NOMO-1 treated with dmso at 0.1 percent for 144 hours (cell line): ENCODE results near the gene NRG3.
"Not testable (repeated sequence)": the region's sequence is repeated elsewhere in the genome, so short reads cannot be mapped to it uniquely, and the experiment has no call there.

Source experiments
- DNase-seq: peaks from one replicate; lab custom pipeline; 2025; ENCODE audit not compliant: unreplicated experiment; lab: John Stamatoyannopoulos, UW

NRG3 gene

DNA sequence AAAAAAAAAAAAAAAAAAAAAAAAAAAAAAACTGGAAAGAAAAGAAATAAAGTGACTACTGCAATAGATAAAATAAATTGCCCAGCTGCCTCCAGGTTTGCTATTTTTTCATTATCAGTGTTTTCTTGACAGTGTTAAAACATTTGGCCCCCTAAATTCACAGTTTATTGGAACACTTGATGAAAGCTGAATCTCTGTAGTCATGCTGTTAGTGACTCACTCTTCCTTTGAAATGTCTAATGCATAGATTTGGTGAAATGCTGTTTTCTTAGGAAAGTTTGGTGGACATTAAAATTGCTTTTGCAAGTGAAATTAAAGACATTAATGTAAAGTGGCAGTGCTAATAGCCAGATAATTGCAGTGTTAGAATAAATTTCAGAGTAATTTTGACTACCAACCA, 785.2 kb downstream of the NRG3 start:
- no peak for DNase-seq

DNA sequence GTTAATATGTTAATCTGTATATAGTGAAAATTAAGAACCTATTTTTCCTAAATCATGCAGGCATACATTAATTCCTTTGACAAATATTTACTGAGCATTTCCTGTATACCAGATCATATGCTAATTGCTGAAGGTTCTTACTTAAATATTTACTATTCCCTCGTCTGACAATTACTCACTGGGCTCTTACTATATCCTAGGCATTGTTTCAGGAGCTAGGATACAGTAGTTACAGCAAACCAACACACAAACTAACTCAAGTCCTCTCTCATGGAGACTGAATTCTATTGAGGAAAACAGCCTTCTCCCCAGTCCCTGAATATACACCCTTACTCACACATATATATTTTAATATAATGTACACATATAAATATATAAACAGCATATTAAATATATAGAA, 786.0 kb downstream of the NRG3 start:
- no peak for DNase-seq

DNA sequence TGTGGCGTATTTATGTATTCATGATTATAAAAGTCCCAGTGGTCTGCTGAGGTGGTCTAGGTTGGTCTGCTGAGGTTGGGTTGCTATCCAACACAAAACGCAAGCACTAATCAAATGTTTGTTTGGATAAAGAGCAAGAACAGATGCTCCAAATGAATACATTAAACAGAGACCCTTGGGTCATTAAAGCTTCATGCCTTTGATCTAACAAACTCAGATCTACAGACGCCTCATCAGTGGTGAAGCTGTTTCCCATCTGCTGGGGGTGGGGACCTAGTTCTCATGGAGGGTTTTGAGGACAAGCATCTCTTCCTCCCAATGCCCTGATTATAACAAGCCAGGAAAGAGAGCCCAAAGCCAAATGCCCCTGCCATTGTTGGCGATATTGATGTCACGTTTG, 786.7 kb downstream of the NRG3 start:
- no peak for DNase-seq

DNA sequence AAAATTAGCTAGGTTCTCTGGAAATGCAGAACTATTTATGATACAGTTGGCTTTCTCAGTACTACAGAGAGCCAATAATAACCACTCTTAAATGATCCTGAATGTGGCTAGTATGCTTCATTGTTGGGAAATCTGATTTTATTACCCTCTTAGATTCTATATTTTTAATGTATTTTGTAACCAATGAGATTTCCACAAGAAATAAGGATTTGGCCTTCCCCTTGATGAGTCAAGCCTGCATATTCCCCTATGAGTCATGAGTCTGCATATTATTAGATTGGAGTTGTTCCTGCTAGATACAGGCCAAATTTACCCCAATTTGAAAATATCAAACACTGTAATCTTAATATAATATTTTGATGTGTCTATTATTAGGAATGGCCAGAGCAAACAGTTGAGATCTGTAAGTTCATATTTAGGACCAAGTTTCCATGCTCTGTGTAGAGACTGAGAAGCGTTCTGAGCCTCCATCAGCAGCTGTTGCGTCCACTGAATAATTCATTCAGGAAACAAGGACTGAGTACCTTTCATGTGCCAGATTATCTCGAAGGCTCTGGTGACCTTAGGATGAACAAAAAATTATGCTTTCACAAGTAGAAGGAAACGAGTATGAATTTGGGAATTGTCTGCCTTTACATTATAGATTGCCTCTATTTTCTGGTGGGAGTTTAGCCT, 793.4 kb downstream of the NRG3 start:
- DNase-seq: no peak

DNA sequence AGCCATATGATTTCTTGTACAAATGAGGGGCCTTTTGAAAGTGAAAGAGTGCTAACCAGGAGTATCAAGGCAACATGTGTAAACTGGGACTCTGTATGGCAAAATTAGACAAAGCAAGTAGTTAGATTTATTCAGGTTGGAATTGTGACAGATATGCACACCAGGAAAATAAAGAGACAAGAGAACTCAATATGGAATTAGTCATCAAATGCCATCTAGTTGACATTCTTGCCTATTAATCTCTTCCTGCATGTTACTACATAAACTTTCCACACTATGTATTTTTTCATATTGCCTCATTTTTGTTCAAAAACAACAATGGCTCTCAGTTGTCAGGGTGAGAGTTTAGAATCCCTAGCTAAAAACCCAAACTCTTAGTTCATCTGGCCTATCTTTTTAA, 799.0 kb downstream of the NRG3 start:
- DNase-seq: no peak

DNA sequence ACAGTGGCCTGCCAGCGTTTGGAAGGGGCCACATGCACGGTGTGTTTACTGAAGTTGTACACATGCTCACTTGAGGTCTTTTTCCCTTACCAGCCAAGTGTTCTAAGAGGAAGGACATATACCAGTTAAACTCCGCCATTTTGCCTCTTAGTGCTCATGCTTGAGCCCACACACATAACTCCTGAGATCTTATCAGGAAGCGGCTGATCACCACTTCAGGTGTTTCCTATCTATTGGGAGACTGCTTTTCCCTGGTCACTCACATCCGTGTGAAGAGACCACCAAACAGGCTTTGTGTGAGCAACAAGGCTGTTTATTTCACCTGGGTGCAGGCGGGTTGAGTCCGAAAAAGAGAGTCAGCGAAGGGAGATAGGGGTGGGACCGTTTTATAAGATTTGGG, 802.9 kb downstream of the NRG3 start:
- not testable (repeated sequence) for DNase-seq

DNA sequence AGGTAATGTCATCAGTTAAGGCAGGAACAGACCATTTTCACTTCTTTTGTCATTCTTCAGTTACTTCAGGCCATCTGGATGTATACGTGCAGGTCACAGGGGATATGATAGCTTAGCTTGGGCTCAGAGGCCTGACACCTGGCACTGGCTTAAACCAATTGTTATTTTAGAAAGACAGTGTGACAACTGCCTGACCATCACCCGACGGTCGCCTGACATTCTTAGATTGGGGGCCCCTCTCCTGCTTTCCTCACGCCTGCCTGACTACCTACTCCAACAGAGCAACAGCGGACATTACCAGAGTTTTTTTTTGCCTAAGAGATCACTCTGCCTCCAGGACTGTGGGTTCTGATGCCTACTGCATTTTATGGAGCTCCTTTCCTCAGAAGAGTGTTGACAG, 803.5 kb downstream of the NRG3 start:
- not testable (repeated sequence) for DNase-seq

DNA sequence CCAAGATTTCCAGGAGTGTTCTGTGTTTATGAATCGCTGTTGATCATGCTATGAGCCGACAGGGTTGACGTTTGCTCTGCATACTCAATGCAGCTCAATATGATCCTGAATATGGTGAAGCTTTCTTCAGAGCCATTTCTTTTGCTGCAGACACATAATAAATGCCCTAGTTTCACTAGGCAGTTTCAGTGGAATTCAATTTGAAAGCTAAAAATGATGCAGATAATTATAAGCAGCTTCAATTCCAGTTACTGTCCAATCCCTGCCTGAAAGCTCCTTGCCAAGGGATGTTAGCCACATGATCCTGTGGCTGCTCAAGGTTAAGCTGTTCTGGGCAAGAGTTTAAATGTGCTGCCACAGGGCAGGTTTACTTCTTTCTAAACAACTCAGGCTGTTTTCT, 805.6 kb downstream of the NRG3 start:
- DNase-seq: no peak

DNA sequence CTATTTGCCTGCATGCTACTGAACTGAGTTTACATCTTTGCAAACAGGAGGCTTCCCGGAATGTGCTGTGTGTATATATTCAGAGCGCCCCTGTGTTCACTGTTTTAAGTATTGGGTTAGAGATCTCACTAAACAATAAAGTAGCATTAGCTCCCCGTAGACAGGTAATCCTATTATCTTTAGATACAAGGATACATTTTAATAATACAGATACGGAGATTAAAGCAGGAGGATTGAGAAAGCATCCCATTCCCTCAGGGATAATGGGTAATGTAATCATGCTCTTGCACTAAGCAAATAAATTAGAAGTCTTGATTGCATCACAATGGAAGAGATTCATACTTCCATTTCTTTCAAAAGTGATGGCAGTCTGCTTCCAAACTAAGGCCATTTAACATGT, 809.0 kb downstream of the NRG3 start:
- DNase-seq: no peak

DNA sequence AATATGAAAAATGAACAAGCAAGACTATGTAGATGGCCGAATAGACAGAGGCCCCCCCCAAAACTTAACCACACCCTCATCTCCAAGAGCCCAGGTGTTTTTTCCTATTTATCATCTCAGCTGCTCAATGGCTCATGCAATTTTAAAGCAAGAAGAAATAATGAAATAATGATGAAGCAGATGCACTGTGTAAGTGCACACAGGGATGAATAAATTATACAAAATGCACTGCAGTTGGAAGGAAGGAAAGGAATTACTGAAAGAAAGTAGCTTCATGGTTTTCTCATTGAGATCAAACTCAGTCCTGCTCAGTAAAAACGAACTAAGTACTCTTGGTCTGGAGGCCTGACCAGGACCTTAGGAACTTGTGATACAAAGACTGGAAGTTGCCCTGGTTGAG, 810.1 kb downstream of the NRG3 start:
- no peak for DNase-seq

DNA sequence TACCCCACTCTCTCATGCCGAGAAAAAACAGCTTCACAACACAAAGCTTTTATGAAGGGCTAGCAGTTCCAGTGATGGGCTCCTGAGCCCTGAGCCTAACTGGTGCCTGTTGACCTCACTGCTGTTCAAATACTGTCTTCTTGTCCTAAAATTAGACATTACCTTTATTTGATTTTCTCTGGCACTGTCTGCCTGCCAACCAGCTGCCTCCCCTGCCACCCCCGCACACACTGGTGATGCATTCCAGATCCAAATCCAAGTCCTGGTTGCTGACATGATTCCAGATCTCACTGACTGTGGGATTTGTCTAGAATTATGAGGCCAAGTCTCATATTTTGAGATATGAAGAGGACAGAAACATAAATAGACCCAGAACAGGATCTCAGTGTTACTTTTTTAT, 816.2 kb downstream of the NRG3 start:
- no peak for DNase-seq

DNA sequence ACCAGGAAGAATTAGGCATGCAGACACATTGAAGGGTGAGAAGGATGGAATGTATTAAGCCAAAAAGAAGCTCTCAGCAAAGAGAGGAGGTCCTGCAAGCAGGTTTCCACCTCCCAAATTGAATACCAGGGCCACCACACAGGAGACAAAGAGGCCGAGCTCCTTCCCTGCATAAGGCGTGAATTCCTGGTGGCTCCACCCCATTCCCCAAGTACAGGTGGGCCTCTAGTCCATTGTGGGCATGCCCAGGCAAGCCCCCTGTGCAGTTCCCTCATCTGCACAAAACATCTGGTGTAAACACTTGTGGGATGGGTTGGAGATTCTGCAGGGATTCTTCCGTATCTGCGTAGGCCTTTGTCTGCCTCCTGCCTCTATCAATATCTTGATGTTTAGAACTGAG, 817.5 kb downstream of the NRG3 start:
- no peak for DNase-seq

DNA sequence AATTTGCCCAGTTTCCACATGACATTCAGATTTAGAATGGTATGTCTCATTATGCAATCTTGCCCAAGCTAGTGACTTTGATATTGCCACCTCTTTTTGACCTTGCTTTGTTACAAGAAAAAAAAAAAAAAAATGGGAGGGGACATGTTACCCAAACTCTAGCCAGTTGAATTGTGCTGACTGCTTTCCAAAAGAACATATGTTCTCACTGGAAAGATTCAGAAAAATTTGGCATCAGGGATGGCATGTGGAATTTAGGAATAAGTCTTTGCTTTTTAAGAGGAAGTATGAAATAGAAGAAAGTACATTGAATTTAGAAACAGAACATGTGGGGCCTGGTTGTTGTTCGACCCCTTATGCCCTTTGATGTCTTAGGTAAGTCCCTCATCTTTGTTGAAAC, 846.8 kb downstream of the NRG3 start:
- DNase-seq: no peak

DNA sequence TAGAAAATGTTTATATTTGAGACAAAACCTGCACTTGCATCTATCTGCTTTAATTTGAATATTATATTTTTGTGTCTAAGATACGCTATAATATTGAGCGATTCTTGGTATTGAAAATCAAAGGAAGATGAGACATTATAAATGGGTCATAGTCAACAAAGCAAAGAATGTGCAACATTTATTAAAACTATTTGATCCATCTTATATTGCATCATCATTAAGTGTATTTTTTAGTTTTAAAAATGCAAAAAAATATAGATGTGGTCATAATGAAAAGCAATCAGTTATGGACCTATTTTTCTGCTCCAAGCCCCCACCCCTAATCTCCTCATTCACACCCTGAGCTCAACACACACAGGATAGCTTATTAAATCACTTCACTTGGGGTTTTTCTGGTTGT, 847.3 kb downstream of the NRG3 start:
- no peak for DNase-seq

DNA sequence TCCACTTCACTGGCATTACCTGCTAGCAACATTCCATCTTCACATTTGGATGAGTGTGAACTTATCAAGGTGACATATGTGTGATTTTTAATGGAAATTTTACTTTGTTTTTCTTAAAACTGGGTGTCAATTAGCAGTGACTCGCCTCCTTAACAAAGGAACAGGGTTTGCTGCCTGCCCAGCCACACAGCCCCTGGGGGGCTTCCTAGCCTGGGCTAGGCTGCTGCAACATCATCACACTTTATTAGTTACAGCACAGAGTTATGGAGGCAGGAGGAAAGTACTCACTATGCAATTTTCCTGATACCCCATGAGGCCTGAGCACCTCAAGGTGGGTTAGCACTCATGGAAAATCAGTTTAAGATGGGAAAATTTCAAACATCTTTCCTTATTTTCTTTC, 861.3 kb downstream of the NRG3 start:
- DNase-seq: no peak

DNA sequence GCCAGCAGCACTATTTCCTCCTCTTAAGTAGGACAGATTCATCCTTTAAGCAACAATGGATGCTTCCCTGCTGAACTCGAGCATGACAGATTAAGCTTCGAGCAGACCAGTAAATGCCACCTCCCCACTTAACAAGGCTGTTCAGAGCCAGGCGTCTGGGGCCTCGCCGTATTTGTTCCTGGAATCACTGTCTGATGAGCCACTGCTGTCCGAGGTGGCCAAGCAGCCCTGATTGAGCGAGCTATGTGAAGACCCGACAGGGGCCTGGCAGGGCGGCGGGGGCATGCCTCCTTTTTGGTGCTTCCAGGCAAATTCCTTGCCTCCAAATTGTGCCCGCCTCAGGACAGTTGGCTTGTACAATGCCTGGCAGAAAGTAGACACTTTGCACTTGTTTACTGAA, 862.6 kb downstream of the NRG3 start:
- DNase-seq: no peak

DNA sequence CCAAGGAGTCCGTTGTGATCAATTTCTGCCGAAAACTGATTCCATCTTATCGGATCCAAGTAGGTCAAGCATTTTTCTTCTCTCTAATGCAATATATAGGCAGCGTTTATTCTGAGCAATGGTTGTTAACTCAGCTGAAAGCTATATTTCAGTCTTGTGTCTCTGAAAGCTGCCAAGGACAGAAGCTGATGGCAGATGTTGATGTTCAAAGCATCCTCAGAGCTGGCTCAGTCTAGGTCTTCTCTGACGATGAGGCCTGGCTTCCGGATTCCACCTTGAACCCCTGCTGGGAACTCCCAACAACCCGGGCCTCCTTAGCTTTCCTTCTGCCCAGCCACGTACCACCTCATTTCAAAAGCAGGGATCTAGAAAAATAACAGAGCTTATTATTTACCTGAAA, 863.6 kb downstream of the NRG3 start:
- no peak for DNase-seq

DNA sequence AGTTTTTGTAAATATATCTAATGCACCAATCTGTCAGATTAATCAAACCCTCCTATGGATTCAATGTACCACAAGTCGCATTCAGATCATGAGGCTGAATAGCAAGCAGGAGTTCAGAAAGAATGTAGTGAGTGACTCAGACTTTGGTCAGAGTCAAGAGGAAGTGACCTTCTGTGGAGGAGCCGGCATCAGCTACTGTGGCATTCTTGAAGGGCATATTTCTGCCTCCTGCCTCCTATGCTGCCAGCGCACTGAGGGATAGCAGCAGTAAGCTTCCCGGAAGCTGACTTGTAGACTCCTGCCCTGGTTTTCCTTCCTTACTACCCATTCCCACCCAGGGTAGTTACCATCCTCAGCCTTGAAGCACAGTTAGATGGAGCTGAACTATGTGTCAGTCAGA, 867.5 kb downstream of the NRG3 start:
- DNase-seq: no peak

DNA sequence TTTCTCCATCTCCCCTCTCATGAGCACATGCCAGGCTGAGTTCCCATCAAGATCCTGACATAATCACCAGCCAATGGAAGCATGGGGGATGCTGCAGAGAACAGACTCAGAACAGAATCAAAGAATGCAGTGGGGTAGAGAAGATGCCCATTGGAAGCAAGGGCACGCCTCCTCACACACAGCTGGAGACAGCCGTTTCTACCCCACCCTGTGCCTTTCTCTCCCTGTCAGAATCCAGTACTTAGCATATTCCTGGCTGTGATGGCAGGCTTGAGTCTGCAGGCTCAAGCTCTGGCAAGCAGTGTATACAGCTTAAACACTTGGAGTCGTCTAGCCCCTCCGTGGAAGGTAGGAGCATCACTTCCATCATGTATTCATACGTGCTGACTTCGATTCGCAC, 867.9 kb downstream of the NRG3 start:
- no peak for DNase-seq

DNA sequence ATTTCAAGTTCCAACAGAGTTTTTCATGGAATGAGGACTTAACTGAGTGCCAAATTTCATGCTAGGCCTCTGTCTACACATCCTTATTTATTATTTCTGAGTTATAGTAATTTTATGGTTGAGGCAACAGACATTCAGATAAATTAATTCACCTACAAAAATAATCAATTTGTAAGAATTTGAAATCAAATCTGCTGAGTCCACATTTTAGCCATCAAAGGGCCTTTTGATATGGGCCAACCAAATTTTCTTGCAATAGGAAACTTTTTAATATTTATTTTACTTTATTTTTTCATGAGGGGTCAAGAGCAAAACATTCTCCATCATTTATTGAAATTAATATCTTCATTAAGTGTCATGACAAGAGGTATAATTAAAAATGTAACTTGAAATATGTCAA, 875.5 kb downstream of the NRG3 start:
- no peak for DNase-seq

DNA sequence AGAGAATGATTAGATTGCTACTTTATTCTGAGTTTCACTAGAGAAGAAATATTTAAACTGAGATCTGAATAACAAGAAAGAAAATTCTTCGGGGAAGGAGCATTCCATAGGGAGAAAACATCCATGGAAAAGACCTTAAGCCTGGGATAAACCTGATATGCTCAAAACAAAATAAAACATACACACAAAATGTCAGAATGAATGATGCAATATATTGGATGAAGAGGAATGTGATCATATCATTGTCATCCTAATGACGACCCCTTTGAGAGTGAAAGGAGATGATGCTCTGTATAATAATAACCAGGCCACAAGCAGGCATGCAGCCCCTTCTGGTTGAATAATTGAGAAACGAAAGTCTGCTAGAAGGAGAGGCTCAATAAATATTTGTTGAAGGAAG, 882.4 kb downstream of the NRG3 start:
- no peak for DNase-seq

DNA sequence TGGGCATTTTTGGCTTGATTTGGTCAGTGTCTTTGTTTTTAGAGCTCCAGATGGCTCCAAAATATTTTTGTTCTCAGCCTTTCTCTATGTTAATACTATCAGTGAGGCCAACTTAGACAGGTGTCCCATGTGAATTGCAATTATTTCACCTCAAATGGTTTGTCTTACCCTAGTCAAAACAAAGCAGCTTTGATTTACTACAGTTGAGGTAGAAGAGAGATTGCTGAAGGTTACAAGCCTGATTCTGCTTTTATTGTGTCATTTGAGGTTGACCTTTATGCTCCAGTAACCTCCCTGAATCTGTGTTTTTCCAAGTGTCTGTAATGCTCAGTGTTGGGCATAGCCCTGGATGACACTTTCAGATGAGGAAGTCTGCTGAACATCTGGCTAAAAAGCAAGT, 882.9 kb downstream of the NRG3 start:
- DNase-seq: no peak

DNA sequence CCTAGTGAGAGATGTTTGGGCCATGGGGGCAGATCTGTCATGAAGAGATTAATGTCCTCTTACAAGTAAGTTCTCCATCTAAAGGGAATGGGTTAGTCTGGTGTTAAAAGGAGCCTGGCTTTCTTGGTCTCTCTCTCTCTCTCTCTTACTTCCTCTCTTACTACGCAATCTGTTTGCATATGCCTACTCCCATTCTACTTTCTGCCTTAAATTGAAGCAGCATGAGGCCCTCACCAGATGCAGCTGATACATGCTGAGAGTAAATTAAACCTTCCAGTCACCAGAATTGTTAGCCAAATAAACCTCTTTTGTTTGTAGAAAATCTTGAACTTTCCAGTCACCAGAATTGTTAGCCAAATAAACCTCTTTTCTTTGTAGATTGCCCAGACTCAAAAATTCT, 884.1 kb downstream of the NRG3 start:
- DNase-seq: no peak

DNA sequence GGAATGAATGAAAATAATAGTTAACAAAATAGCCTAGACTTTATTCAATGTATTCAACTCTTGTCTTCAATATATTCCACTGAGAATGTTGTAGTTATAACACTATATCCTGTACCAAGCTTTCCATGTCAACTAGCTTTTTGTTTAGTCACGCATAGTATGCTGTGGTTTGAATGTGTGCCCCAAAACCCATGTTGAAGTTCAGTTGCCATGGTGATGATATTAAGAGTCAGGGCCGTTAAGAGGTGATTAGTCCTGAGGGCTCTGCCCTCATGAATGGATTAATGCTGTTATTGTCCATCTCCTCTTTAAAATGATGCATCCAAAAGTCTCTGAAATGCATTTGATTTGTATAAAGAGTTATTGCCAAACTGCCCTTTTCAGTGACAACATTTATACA, 887.6 kb downstream of the NRG3 start:
- DNase-seq: no peak
